Left ventricle myocardium superior (tissue), 1 donor: ENCODE measurements around the gene STXBP1. TPM values are rescaled to one million over a fixed set of nuclear protein-coding genes. Genes with fewer than 3 reads are reported as not detected.

Experiments used
- ATAC-seq: fragments of 200-7000 bp; cut with Tn5 transposase; one replicate; pipeline ENCODE4 v1.9.1; 2020; ENCODE audit warnings: mild to moderate bottlenecking, moderate library complexity
- DNase-seq: peaks from one replicate; pipeline ENCODE4 v3.0.0-alpha.2; 2020
- intact Hi-C: fragments of 100-400 bp; cut with micrococcal nuclease; formaldehyde crosslinking; loops from one replicate; pipeline ENCODE4 v1.11.0; 2022
- total RNA-seq: library from RNA; stranded (reverse); fragmentation: NEBNext Ultra II Directional; extraction: Animal tissue kit (Norgen Biotek cat#: 25700); gene quantifications from one replicate; pipeline ENCODE4 v1.2.1, GENCODE V29; 2021
- donor health status: DM: no; HTN: yes; CAD: no; lungs with severe emphysema.

The STXBP1 gene
- total RNA-seq, 1 donor from 2014 or later: 49.4 TPM

DNA sequence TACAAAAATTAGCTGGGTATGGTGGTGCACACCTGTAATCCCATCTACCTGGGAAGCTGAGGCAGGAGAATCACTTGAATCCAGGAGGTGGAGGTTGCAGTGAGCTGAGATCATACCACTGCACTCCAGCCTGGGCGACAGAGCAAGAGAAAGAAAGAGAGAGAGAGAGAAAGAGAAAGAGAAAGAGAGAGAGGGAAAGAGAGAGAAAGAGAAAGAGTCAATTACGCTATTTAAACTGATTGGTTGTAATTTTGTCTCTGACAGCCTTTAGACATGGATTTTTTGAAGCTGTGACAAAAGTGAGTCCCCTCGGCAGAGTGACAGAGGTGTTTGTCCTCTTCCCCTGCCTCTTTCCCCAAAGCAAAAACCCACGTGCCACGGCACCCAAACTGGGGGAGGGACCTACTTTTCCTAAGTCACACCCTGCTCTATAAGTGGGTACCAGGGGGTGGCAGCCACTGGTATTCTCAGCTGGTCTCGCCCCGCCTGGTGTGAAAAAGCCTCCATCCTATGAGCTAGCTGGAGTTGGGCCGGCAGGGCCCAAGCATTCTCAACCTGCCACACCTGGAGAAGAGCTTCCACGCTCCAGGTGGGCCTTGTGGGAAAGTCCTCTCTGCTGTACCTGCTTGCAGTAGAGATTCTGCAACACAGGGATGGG lies 91.3 kb downstream of the STXBP1 start:
- no peak for DNase-seq
- intact Hi-C loops: no loop called here
- ATAC-seq: no peak

DNA sequence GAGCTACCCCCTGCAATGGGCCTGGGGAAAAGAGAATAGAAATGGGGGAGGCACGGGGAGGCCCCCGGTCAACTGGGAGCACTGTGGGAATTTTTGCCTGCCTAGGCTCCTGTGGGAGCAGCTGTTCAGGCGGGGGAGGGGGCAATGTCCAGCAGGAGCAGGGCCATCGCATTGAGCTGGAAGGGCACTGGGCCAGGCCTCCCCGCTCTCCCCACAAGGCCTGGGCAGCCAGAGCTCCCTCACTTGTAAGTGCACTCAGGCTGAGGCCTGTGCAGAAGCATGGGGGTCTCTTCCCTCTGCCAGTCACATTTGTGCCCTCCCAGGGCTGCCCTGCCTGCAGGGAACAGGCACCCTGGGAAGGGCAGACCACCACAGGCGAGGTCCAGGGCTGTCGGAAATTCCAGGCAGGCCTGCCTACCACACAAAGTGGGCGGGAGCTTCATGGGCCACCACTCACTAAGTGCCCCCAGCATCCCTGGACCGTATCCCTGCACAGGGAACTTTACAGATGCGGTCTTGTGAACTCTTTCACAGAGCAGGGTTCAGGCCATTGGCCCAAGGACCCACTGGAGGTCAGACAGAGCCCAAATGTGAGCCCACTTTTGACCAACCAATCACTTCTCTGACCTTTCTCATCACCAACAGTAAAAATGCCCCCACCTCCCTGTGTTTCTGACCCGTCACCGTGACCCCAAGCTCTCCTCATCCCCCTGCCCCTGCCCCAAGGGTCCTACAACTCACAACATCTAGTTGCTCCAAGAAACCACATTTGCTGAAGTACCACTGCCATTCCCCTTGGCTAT lies 93.7 kb downstream of the STXBP1 start:
- ATAC-seq (no peak), DNase-seq (no peak)
- intact Hi-C loops: no loop called here

DNA sequence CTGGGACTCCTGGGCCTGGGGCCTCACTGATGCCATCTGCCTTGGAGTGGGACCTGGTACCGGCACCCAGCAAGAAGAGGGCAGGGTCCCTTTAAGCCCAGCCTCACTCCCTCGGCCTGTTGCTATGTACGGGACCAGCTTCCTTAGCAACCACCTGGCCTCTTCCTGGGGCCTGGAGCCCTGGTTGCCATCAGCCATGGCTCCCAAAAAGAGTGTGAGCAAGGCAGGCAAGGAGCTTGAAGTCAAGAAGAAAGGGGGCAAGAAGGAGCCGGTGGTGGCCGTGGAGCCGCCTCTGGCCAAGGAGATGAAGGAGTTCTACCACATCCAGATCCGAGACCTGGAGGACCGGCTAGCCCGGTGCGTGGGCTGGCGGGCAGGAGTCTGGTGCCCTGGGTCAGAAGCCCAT lies 94.8 kb downstream of the STXBP1 start, which contains the start of gene CFAP157:
TSS of gene CFAP157 (plus strand) at position 153 of the 406 bp plus-strand sequence. CDS start at position 197, 44 bp downstream.
- peak; percentile 39 for ATAC-seq

DNA sequence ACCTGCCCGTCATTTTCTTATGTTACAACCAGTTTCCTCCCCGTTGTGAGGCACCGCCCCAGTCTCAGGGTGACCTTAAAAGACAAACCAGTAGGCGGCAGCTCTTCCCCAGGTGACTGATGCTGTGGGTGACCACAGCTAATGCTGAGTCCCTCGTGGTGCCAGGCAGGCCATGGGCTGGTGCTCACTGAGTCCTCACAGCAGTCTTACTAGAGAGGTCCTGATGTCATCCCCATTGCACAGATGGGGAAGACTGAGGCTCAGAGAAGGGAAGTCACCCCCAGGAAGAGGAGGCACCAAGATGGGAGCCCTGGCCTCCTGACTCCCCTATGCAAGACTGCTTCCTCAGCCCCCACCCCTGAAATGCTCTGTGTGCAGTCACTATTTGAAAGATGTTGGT lies 95.7 kb downstream of the STXBP1 start:
- intact Hi-C loops: no loop called here
- ATAC-seq: no peak

More for the DNA sequence above, 94.8 kb downstream of the STXBP1 start, which contains the start of gene CFAP157:
- DNase-seq: no peak
- intact Hi-C loops: no loop called here

DNA sequence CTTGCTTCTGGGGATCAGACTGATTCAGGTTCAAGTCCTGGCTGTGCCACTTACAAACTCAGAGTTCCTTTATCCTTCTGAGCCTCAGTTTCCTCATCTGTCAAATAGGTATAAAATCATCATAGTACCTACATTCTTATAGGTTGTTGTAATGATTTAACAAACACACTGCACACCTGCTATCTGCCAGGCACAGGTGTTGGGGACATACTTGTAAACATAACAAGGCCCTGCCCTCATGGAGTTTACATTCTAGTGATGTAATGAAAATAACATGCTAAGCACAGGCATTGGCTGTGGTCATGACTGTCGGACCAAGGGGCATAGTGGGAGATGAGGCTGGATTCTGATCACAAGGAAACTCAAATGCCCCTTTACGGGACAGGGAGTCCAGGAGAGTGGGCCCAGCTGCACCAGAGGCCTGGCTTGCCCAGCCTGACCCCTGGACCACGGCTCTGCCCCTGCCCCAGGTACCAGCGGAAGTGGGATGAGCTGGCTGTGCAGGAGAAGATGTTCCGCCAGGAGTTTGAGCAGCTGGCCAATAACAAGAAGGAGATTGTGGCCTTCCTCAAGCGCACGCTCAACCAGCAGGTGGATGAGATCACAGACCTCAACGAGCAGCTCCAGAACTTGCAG lies 97.0 kb downstream of the STXBP1 start:
- DNase-seq (no peak), ATAC-seq (no peak)
- intact Hi-C loops: no loop called here

More for the DNA sequence above, 95.7 kb downstream of the STXBP1 start:
- DNase-seq: no peak

DNA sequence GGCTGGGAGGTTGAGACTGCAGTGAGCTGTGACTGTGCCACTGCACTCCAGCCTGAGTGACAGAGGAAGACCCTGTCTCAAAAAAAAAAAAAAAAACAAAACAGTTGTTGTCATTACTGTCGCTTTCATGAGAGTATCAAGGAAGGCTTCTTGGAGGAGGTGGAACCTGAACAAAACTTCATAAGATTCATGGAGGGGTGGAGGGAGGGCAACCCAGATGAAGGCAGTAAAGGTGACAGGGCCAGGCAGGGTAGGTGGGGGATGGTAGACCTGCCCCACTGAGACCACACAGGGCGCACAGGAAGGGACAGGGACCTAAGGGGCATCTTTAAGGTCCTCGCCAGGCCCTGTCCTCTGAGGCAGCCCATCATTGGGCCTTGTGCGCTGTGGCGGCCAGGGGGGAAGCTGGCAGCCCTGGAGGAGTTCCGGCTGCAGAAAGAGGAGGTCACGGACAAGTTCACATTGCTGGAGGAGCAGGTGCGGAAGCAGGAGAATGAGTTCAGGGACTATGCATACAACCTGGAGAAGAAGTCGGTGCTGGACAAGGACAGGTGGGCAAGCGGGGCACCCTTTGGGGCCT lies 98.2 kb downstream of the STXBP1 start:
- ATAC-seq (no peak), DNase-seq (no peak)
- intact Hi-C loops: no loop called here

DNA sequence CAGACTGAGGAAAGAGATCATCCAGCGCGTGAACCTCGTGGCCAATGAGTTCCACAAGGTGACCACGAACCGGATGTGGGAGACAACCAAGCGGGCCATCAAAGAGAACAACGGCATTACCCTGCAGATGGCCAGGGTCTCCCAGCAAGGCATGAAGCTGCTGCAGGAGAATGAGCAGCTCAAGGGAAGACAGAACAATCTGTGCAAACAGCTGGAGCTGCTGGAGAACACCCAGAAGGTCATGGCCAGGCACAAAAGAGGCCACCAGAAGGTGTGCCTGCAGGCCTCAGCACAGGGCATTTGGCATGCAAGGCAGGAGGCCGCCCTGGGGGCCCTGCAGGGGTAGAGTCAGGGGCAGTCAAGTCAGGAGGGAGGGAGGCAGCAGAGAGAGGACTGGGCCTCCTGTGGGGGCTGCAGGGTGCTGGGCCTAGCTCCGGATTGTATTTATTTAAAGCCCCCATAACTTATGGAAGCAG lies 99.2 kb downstream of the STXBP1 start:
- intact Hi-C loops: no loop called here
- DNase-seq (no peak), ATAC-seq (no peak)

DNA sequence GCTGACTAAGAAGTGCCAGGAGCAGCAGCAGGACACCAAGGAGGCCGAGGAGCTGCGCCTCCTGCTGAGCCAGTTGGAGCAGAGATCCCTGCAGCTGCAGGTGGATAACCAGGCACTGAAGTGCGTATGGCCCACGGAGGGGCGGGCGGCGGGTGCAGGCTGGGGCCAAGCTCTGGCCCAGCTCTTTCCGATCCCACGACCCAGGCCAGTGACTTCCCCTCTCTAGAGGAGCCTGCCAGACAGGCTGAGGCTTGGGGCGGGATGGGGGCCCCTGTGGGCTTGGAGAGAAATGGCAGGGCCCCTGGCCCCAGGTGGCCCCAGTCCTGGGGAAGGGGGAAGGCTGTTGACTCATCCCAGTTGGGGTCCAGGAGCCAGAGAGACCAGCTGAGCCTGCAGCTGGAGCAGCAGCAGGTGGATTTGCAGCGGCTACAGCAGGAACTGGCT lies 99.8 kb downstream of the STXBP1 start:
- DNase-seq (no peak), ATAC-seq (no peak)
- intact Hi-C loops: no loop called here

DNA sequence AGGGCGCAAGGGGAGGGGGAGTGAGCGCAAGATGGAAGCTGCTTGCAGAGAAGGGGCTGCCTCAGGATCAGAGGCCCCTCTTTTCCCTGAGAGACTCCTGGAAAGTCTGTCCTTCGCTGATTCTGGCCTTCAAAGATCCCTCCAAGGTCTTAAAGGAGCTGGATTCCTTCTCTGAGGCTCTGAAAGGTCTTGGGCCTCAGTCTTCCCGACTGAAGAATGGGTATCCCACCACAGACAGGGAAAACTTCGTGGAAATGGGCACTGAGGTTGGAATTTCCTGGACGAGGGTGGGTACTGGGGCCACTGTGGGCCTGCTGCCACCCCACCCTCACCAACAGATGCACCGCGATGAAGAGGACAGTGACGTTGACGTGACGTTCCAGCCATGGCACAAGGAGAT lies 100.3 kb downstream of the STXBP1 start:
- DNase-seq (no peak), ATAC-seq (no peak)
- intact Hi-C loops: no loop called here

DNA sequence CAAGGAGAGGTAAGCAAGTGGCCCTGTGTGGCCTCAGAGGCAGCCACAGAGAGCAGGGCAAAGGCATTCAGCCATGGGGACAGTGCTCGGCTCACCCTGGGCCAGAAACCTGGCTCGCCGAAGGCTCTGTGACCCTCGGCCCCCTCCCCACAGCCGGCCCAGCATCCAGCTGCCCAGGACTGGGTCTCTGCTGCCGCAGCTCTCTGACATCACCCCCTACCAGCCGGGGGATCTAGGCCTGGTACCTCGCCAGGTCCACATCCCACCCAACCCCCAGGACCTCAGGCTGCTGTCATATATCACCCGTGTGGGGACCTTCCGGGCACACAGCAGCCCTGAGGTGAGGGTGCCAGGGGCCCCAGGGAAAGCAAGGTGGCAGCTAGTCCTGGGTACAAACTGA lies 100.8 kb downstream of the STXBP1 start:
- intact Hi-C loops: no loop called here
- ATAC-seq (no peak), DNase-seq (no peak)

DNA sequence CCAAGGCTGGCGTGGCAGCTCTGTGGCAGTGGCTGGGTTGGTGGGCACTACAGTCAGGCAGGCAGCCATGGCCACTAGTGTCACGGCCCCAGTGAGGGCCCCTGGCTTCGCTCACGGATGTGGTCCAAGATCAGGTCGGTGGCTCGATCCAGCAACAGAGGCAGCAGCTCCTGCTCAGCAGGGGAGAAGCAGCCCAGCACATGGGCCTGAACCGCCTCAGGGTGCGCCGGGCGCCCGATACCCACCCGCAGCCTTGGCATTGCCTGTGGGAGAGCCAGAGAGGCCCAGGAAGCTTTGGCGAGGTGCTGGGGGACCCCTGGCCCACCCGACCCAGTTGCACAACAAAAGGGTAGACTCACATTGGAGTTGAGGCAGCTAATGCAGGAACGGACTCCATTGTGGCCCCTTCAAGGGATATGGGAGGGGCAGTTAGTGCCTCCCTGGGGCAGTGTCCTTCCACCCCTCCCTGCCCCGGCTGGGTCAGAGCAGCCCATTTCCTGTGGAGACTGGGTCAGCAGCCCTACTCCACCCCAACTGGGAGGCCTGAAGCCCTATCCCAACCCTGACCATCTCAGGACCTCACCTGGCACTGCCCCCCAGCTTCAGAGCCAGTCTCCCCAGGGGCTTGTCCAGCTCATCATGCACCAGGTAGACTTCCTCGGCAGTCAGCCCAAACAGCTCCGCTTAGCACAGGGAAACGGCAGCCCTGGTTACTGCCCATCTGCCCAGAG lies 102.1 kb downstream of the STXBP1 start:
- no peak for ATAC-seq
- DNase-seq: no peak
- intact Hi-C loops: no loop called here

DNA sequence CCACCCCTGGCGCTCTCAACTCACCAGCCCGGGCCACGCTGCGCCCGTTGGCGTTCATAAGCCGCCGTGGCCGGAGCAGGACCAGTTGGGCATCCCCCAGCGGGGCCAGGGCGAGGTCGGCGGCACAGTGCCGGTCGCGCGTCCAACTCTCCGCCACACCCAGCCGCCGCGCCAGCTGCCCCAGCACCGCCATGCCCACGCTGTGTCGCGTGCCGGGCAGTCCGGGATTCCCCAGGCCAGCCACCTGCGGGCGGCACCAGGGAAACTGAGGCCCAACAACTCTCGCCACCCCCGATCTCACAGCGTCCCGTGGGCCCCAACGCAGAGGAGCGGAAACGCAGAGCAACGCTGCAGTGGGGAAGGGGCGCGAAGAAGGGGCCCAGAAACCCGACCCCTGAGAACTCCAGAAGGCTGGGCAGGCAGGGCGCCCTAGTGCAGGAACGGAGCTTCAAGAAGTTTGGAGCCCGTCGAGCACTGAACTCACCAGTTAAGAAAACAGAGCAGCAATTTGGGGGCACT lies 102.9 kb downstream of the STXBP1 start:
- intact Hi-C loops: no loop called here
- DNase-seq: peak; percentile 53
- peak; percentile 24 for ATAC-seq

DNA sequence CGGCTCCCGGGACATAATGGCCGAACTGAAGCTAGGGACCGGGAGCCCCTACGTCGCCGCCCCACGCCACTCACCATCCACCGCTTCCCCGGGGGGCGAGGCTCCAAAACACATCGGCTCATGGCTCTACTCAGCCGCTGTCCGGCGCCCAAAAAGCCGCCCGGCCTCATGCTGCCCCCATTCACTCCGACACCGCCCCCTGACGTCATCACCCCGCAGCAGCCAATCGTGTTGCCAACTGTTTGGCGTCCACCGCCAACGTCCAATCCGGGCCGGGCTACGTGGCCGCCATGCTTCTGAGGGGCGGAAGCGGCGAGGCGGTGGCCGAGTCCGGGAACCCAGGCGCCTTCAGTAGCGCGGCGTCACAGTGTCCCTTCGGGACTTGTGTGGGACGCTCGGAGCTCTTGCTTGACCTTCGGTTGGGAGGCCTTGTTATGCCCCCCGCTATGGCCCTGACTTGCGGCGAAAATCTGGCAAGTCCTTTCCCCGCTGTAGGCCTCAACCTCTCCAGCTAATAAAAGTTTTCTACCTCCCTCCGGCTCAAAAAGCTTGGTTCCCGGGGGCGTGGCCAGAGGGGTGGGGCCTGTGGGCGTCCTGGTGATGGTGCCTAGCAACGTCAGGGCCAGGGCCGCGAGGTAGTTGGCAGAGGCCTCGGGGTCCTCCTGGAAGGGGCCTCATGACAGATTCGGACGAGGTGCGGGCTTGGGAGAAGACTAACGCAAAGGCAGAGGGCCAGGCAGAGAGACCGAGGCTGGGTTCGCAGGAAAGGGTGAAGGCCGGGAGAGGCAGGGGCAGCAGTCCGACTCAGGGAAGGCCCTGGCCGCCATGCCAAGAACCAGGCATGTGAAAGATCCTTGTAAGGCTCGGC lies 103.6 kb downstream of the STXBP1 start, which contains the start of the genes PTRH1 and TTC16:
TSS of gene PTRH1 (minus strand) at position 194 of the 868 bp plus-strand sequence. CDS start at position 170, 24 bp downstream.
TSS of gene TTC16 (plus strand) at position 610 of the 868 bp plus-strand sequence. CDS start at position 677, 67 bp downstream.
- DNase-seq (peak; percentile 98), ATAC-seq (peak; percentile 96)
- intact Hi-C loops: no loop called here

DNA sequence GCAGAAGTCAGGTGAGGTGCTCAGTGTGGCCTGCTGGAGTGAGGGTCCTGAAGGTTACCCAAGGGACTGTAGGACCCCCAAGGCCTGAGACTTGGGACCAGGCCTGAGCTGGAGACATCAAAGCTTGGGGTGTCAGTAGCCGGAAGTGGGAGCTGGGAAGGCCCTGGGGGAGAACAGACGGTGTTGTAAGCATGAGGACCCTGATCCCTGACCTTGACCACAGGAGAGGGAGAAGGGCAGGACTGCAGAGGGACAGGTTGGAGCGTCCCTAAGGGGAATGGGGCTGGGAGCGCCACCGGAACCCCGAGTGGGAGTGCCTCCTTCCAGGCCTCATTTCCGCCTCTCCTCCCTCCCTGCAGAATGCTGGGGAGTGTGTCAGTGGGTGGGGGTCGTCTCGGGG lies 104.3 kb downstream of the STXBP1 start:
- no peak for DNase-seq
- ATAC-seq: no peak
- intact Hi-C loops: no loop called here

DNA sequence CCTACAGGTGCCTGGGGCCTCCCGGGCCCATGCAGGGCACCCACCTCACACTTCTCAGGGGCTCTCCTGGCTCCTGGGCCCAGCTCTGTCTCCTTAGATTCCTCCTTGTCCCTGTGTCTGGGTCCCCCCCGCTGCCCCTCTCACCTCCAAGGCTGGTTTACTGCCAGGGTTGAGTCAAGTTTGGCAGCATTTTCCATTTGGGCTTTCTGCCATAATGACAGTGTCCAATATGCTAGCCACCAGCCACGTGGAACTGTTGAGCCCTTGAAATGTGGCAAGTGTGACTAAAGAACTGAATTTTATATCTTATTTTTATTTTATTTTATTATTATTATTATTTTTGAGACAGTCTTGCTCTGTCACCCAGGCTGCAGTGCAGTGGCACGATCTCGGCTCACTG lies 105.7 kb downstream of the STXBP1 start:
- DNase-seq: no peak
- no peak for ATAC-seq
- intact Hi-C loops: no loop called here

DNA sequence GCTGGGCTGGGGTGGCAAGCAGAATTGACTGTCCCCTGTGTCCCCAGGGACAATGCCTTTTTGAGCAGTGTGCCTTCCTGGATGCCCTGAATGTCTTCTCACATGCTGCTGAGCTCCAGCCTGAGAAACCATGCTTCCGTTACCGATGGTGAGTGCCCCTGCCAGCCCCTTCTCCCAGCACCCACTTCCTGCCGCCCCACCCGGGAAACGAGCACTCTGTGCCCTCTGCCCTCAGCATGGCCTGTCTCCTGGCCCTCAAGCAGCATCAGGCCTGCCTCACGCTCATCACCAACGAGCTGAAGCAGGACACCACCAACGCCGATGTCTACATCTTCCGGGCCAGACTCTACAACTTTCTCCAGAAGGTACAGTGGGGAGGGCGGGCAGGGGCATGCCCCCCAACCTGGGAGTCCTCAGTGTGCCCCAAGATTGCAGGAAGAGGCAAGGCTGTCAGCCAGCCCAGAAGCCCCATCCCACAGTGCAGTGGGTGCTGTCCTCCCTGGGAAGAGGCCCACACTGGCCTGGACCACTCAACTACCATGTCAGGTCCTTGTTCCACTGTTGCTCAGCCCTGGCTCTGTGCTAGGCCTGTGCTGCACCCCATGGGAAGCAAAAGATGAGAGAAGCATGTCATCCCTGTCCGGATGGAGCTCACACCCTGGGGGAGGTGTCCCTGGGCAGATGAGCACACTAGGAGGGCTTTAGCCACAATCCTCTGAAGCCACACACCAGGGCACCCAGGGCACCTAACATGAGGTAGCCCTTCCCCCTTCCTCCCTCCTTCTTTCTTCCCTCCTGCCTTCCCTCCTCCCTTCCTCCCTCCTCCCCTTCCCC lies 108.2 kb downstream of the STXBP1 start:
- DNase-seq: no peak
- intact Hi-C loops: no loop called here
- ATAC-seq: no peak

DNA sequence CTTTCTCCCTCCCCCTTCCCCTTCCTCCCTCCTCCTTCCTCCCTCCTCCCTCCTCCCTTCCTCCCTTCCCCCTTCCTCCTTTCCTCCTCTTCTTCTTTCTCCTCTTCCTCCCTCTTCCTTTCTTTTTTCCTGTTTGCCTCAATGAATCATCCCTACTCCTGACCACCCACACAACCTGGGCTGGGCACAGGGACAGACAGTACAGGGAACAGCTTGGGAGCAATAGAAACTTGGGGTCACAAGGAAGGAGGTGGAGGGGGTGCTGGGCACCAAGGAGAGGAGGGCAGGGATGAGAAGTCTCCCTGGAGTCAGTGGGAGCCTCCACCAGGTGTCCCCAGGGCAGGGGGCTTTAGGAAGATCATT lies 108.8 kb downstream of the STXBP1 start:
- intact Hi-C loops: no loop called here
- DNase-seq (no peak), ATAC-seq (no peak)
